Esophagus muscularis mucosa (tissue), 4 donors: ENCODE data around the gene HERC2. TPM values are rescaled to one million over a fixed set of nuclear protein-coding genes. Genes with fewer than 3 reads are reported as not detected.
A peak's percentile ranks its signal among the peaks of the same experiment; 100 is the strongest.

Source experiments
- DNase-seq: peaks from one replicate; pipeline ENCODE4 v3.0.0-alpha.2; 2017; ENCODE audit errors: extremely low spot score
- H3K27ac ChIP-seq, 4 donors: fragments of 200-600 bp; sonication (generic); replicated peaks in 1 of 4; 1 replicate in 3 of 4; 2 replicates in 1 of 4; pipeline ENCODE4 v1.5.1; 2016 to 2019; ENCODE audit warnings: mild to moderate bottlenecking in 1 of 4
- H3K27me3 ChIP-seq, 4 donors: fragments of 200-600 bp; sonication (generic); one replicate each; pipeline versions ENCODE4 v1.5.1 to v1.6.0; 2016 to 2019
- H3K36me3 ChIP-seq, 4 donors: fragments of 200-600 bp; sonication (generic); one replicate each; pipeline ENCODE4 v1.5.1; 2016 to 2019
- H3K4me1 ChIP-seq, 4 donors: fragments of 200-600 bp; sonication (generic); one replicate each; pipeline ENCODE4 v1.5.1; 2016 to 2019
- H3K4me3 ChIP-seq, 4 donors: fragments of 200-600 bp; sonication (generic); 1 replicate in 2 of 4; 2 replicates in 2 of 4; pipeline ENCODE4 v1.5.1; 2016 to 2019; ENCODE audit warnings: mild to moderate bottlenecking in 4 of 4, moderate library complexity in 1 of 4
- H3K9me3 ChIP-seq, 4 donors: fragments of 200-600 bp; sonication (generic); 1 replicate in 3 of 4; 2 replicates in 1 of 4; pipeline ENCODE4 v1.5.1; 2016 to 2019
- CTCF ChIP-seq, 3 experiments: fragments of 200-600 bp in 2 of 3; fragments of 450-650 bp in 1 of 3; sonication (generic) in 2 of 3; IDR thresholded peaks; one replicate each; pipeline ENCODE4 v1.5.1; 2017 to 2019; ENCODE audit warnings: antibody characterized with exemption in 3 of 3, mild to moderate bottlenecking in 2 of 3, moderate library complexity in 1 of 3
- EP300 ChIP-seq: sonication (generic); formaldehyde crosslinking; IDR thresholded peaks from one replicate; pipeline ENCODE4 v1.6.1; 2017; ENCODE audit warnings: antibody characterized with exemption
- POLR2A ChIP-seq: fragments of 450-650 bp; IDR thresholded peaks from one replicate; pipeline ENCODE4 v1.6.1; 2017; ENCODE audit warnings: antibody characterized with exemption, moderate library complexity, mild to moderate bottlenecking, low read depth
- POLR2AphosphoS5 ChIP-seq, 2 donors: sonication (generic); formaldehyde crosslinking; IDR thresholded peaks; one replicate each; pipeline ENCODE4 v1.6.1; 2017; ENCODE audit warnings: antibody characterized with exemption in 2 of 2
- WGBS: methylation state at CpG from one replicate; pipeline ENCODE4 v1.1.5; 2018; 5-methylcytosine and 5-hydroxymethylcytosine counted together
- intact Hi-C: fragments of 100-400 bp; cut with DNase I; formaldehyde crosslinking; loops from one replicate; pipeline ENCODE4 v1.15.1; 2023
- total RNA-seq, 4 donors: library from RNA; depleted of rRNA; stranded (reverse); fragments of >200 nt; gene quantifications; one replicate each; pipeline versions ENCODE4 v1.1.0 to v1.2.1, GENCODE V29; 2016

The HERC2 gene
- total RNA-seq, 4 donors from 2014 or later = 57.0 to 96.3 (median 66.0) TPM

DNA sequence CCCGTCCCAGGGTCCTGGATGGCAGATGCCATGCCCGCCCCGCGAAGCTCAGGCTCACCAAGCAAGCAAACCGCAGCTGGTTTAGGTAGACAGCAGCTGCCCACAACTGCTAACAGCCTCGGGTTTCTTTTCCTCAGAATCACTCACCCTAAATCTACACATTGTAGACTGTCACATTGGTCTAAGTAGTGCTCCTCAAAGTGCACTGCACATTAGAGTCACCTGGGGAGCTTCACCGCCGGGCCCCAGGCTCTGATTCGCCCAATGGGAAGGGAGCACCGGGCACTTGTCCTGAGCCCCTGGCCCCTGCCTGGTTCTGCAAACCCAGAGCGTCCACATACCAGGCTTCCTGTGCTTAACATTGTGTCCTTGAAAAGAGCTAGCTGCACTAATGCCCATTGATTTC is 223.6 kb downstream of the HERC2 start:
- Histone ChIP-seq H3K36me3 (no peaks in the 10 kb centered on the region), H3K4me3 (no peak overlapping the region), H3K27ac (no peak overlapping the region), H3K27me3 (peaks cover 7 to 88% (median 31%) of the 10 kb centered on the region in 4 donors), H3K4me1 (peaks cover 26 to 51% (median 46%) of the 10 kb centered on the region in 4 donors), H3K9me3 (no peaks in the 10 kb centered on the region)
- TF ChIP-seq EP300 (no peak), CTCF (IDR thresholded peaks at IDR 0.05) (no peak), POLR2AphosphoS5 (IDR thresholded peaks at IDR 0.05) (no peak), POLR2A (no peak)
- intact Hi-C loops = no loop called here
- DNase-seq = no peak
- 85% methylated on average over 11 of the region's 11 CpGs for WGBS

DNA sequence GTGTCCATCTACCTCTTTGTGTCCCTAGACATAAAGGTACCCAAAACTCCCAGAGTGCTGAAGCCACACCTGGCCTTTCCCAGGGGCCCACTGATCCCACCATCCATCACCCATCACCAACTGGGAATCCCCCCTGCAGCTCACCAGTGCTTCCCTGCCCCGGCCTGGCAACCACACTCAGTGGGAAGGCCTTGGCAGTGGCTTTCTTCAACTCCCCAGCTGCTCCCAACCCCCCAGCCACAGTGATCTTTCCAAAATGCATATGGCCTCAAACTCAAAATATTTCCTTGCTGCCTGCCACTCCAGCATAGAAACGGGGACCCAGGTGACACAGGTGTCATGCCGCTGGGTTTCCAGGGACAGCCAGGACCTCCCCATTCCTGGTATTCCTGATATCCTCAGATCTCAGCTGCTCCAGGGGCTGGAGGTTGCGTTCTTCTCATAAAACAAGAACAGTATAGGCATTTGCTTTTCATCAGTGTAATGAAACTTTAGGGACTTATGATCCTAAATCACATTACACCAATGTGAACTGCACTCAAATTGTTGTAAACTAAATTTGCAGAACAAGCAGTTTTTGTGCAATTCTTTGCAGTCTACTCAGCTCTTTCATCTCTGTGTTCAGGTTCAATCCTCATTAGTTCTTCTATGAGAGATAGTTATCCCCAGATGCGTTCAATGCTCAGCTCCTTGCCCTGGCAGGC is 224.2 kb downstream of the HERC2 start:
- H3K4me3 ChIP-seq = no peak overlapping the region
- H3K9me3 ChIP-seq = no peaks in the 10 kb centered on the region
- TF ChIP-seq CTCF (IDR thresholded peaks at IDR 0.05) (no peak), EP300 (no peak), POLR2A (no peak), POLR2AphosphoS5 (IDR thresholded peaks at IDR 0.05) (no peak)
- peaks cover 26 to 51% (median 46%) of the 10 kb centered on the region in 4 donors for H3K4me1 ChIP-seq
- H3K27ac ChIP-seq = no peak overlapping the region
- WGBS = 91% methylated on average over 5 of the region's 5 CpGs
- no peak for DNase-seq
- peaks cover 7 to 88% (median 33%) of the 10 kb centered on the region in 4 donors for H3K27me3 ChIP-seq
- intact Hi-C loops = no loop called here
- H3K36me3 ChIP-seq = no peaks in the 10 kb centered on the region

GRCh38 chr15:28096670-28097431 is 225.1 kb downstream of the HERC2 start:
- intact Hi-C loops = no loop called here
- peak overlapping the region; percentile 54 to 76 (median 69) for H3K27ac ChIP-seq
- H3K4me1 ChIP-seq = peaks cover 26 to 51% (median 46%) of the 10 kb centered on the region in 4 donors
- no peak for DNase-seq
- WGBS = 10% methylated on average over 8 of the region's 72 CpGs
- H3K9me3 ChIP-seq = peaks cover 0 to 4% (median 1%) of the 10 kb centered on the region in 4 donors
- no peak for TF ChIP-seq EP300
- TF ChIP-seq CTCF (IDR thresholded peaks at IDR 0.05) = no peak
- no peak for TF ChIP-seq POLR2AphosphoS5 (IDR thresholded peaks at IDR 0.05)
- TF ChIP-seq POLR2A = no peak
- H3K4me3 ChIP-seq = peak overlapping the region; percentile 55 to 60 (median 56)
- H3K36me3 ChIP-seq = no peaks in the 10 kb centered on the region
- H3K27me3 ChIP-seq = peaks cover 7 to 82% (median 33%) of the 10 kb centered on the region in 4 donors

GRCh38 chr15:28096411-28096669 is 225.6 kb downstream of the HERC2 start:
- no peak for DNase-seq
- no peaks in the 10 kb centered on the region for H3K36me3 ChIP-seq
- H3K27me3 ChIP-seq = peaks cover 7 to 79% (median 33%) of the 10 kb centered on the region in 4 donors
- intact Hi-C loops = no loop called here
- WGBS = 1% methylated on average over 13 of the region's 13 CpGs
- peaks cover 0 to 9% (median 6%) of the 10 kb centered on the region in 4 donors for H3K9me3 ChIP-seq
- peak overlapping the region; percentile 54 to 76 (median 69) for H3K27ac ChIP-seq
- TF ChIP-seq CTCF (IDR thresholded peaks at IDR 0.05) (no peak), EP300 (no peak)
- peak overlapping the region; percentile 55 to 60 (median 56) for H3K4me3 ChIP-seq
- H3K4me1 ChIP-seq = peaks cover 26 to 51% (median 46%) of the 10 kb centered on the region in 4 donors
